SK-N-SH (cell line): ENCODE results near the gene HSPD1. TPM values are rescaled to one million over a fixed set of nuclear protein-coding genes. Genes with fewer than 3 reads are reported as not detected.

Experiments used
- CTCF ChIA-PET: fragments of 300-600, 350-600 bp; formaldehyde crosslinking; extraction: SDS; loops from one replicate; lab custom pipeline; 2021; lab: Yijun Ruan, JAX
- POLR2A ChIA-PET: fragments of 350-600 bp; sonication (Branson Sonifier 250); formaldehyde crosslinking; extraction: SDS; loops from one replicate; lab custom pipeline; 2020; ENCODE audit warnings: antibody characterized with exemption, inconsistent platforms; lab: Yijun Ruan, JAX
- DNase-seq: peaks from one replicate; pipeline ENCODE4 v3.0.0; 2012
- H2AFZ ChIP-seq: fragments of 200-600 bp; sonication (generic); 2 replicates; pipeline ENCODE4 v1.8.1; 2016; ENCODE audit warnings: antibody characterized with exemption, mild to moderate bottlenecking, low read depth
- H3F3A ChIP-seq: fragments of 200-600 bp; sonication (generic); replicated peaks from 2 replicates; pipeline ENCODE3; 2016; ENCODE audit warnings: antibody characterized with exemption, mild to moderate bottlenecking; ENCODE audit not compliant: insufficient read depth
- H3K27ac ChIP-seq, 2 experiments: fragments of 200-500 bp in 1 of 2; fragments of 200-600 bp in 1 of 2; sonication (Bioruptor generic) in 1 of 2; sonication (generic), shearing (Covaris generic) in 1 of 2; 2 replicates each; pipeline versions ENCODE4 v1.5.1 to v1.6.1; 2014 to 2016; ENCODE audit warnings: low read depth in 2 of 2, inconsistent platforms in 1 of 2, low read length in 1 of 2, mild to moderate bottlenecking in 1 of 2, mixed read lengths in 1 of 2
- H3K27me3 ChIP-seq: fragments of 200-600 bp; sonication (generic), shearing (Covaris generic); 2 replicates; pipeline ENCODE4 v1.6.1; 2016; ENCODE audit warnings: mixed run types; ENCODE audit not compliant: insufficient read depth
- H3K36me3 ChIP-seq, 2 experiments: fragments of 200-500 bp in 1 of 2; fragments of 200-600 bp in 1 of 2; sonication (Bioruptor generic) in 1 of 2; sonication (generic) in 1 of 2; replicated peaks in 1 of 2; 2 replicates each; pipeline versions ENCODE3 to v1.5.1; 2014 to 2016; ENCODE audit warnings: low read length in 1 of 2, mild to moderate bottlenecking in 1 of 2; ENCODE audit not compliant: insufficient read depth in 2 of 2, control insufficient read depth in 1 of 2
- H3K4me1 ChIP-seq, 2 experiments: fragments of 200-500 bp in 1 of 2; fragments of 200-600 bp in 1 of 2; sonication (Bioruptor generic) in 1 of 2; sonication (generic), shearing (Covaris generic) in 1 of 2; 2 replicates each; pipeline versions ENCODE4 v1.5.1 to v1.6.1; 2014 to 2016; ENCODE audit warnings: low read depth in 1 of 2, low read length in 1 of 2, mixed run types in 1 of 2; ENCODE audit not compliant: insufficient read depth in 2 of 2, control insufficient read depth in 1 of 2
- H3K4me2 ChIP-seq: fragments of 200-600 bp; sonication (generic), shearing (Covaris generic); 2 replicates; pipeline ENCODE4 v1.6.1; 2017; ENCODE audit warnings: mixed run types
- H3K4me3 ChIP-seq, 2 experiments: fragments of 200-500 bp in 1 of 2; fragments of 200-600 bp in 1 of 2; sonication (Bioruptor generic) in 1 of 2; sonication (generic), shearing (Covaris generic) in 1 of 2; 2 replicates each; pipeline versions ENCODE4 v1.5.1 to v1.8.1; 2014 to 2016; ENCODE audit warnings: low read depth in 2 of 2, inconsistent platforms in 1 of 2, low read length in 1 of 2, mild to moderate bottlenecking in 1 of 2, mixed read lengths in 1 of 2, moderate library complexity in 1 of 2
- H3K79me2 ChIP-seq: fragments of 200-600 bp; sonication (generic); 2 replicates; pipeline ENCODE4 v1.8.1; 2017; ENCODE audit warnings: mild to moderate bottlenecking; ENCODE audit not compliant: insufficient read depth
- H3K9ac ChIP-seq: fragments of 200-600 bp; sonication (generic); 2 replicates; pipeline ENCODE4 v1.6.1; 2017; ENCODE audit warnings: mixed run types
- H3K9me2 ChIP-seq: fragments of 200-600 bp; sonication (generic); 2 replicates; pipeline ENCODE4 v1.6.1; 2017; ENCODE audit warnings: mixed run types
- H3K9me3 ChIP-seq: fragments of 200-600 bp; sonication (generic); 2 replicates; pipeline ENCODE4 v1.6.1; 2017; ENCODE audit warnings: mixed run types, mild to moderate bottlenecking, moderate library complexity
- H4K20me1 ChIP-seq: fragments of 200-600 bp; sonication (generic); 2 replicates; pipeline ENCODE4 v1.6.1; 2017; ENCODE audit warnings: mild to moderate bottlenecking, mixed run types; ENCODE audit not compliant: insufficient read depth
- CHD2 ChIP-seq: fragments of 150-350 bp; IDR thresholded peaks from 2 replicates; pipeline ENCODE4 v1.6.1; 2018; ENCODE audit warnings: low read length; ENCODE audit not compliant: partially characterized antibody
- ELF1 ChIP-seq: IDR thresholded peaks from 2 replicates; pipeline ENCODE4 v1.4.0; 2012
- EP300 ChIP-seq, 2 experiments: IDR thresholded peaks; 2 replicates each; pipeline versions ENCODE4 v1.4.0 to v1.6.1; 2012; ENCODE audit warnings: borderline replicate concordance in 1 of 2, low read depth in 1 of 2, low read length in 1 of 2
- FOXJ3 ChIP-seq: sonication (generic); formaldehyde crosslinking; IDR thresholded peaks from 2 replicates; pipeline ENCODE4 v1.5.1; 2020; ENCODE audit warnings: mild to moderate bottlenecking, missing genetic modification reagents
- GABPA ChIP-seq: IDR thresholded peaks from 2 replicates; pipeline ENCODE4 v1.4.0; 2012; ENCODE audit warnings: low read depth, mild to moderate bottlenecking
- GATA2 ChIP-seq: sonication (generic); formaldehyde crosslinking; IDR thresholded peaks from 2 replicates; pipeline ENCODE4 v1.5.0; 2020; ENCODE audit warnings: mild to moderate bottlenecking, missing genetic modification reagents
- JUND ChIP-seq: IDR thresholded peaks from 2 replicates; pipeline ENCODE4 v1.4.0; 2012
- MAX ChIP-seq: IDR thresholded peaks from 2 replicates; pipeline ENCODE4 v1.4.0; 2012; ENCODE audit warnings: low read depth
- MXI1 ChIP-seq: IDR thresholded peaks from 2 replicates; pipeline ENCODE4 v1.6.1; 2012; ENCODE audit warnings: mild to moderate bottlenecking, low read depth, low read length, improper control_type of control experiment
- NFIC ChIP-seq: IDR thresholded peaks from 2 replicates; pipeline ENCODE4 v1.4.0; 2012; ENCODE audit warnings: borderline replicate concordance
- NRF1 ChIP-seq: IDR thresholded peaks from 2 replicates; pipeline ENCODE4 v1.6.1; 2012; ENCODE audit warnings: low read depth, mild to moderate bottlenecking, low read length
- PBX3 ChIP-seq: IDR thresholded peaks from 2 replicates; pipeline ENCODE4; 2012
- POLR2AphosphoS5 ChIP-seq: IDR thresholded peaks from 2 replicates; pipeline ENCODE4 v1.6.1; 2012; ENCODE audit warnings: low read depth, low read length
- RAD21 ChIP-seq: IDR thresholded peaks from 2 replicates; pipeline ENCODE4 v1.6.1; 2012; ENCODE audit warnings: mild to moderate bottlenecking, low read length
- RFX5 ChIP-seq: IDR thresholded peaks from 2 replicates; pipeline ENCODE4 v1.6.1; 2012; ENCODE audit warnings: mild to moderate bottlenecking, improper control_type of control experiment, low read length
- SIN3A ChIP-seq: IDR thresholded peaks from 2 replicates; pipeline ENCODE4 v1.6.1; 2012; ENCODE audit warnings: low read depth, mild to moderate bottlenecking, low read length, moderate library complexity, borderline replicate concordance
- SMC3 ChIP-seq: IDR thresholded peaks from 2 replicates; pipeline ENCODE4 v1.6.1; 2012; ENCODE audit warnings: low read depth, low read length, improper control_type of control experiment
- TAF1 ChIP-seq: IDR thresholded peaks from 2 replicates; pipeline ENCODE4 v1.6.1; 2012; ENCODE audit warnings: low read depth, mild to moderate bottlenecking, low read length, moderate library complexity, borderline replicate concordance
- TCF12 ChIP-seq: IDR thresholded peaks from 2 replicates; pipeline ENCODE4 v1.4.0; 2012
- TEAD4 ChIP-seq: IDR thresholded peaks from 2 replicates; pipeline ENCODE4 v1.4.0; 2012; ENCODE audit warnings: mild to moderate bottlenecking, borderline replicate concordance; ENCODE audit not compliant: insufficient read depth
- USF1 ChIP-seq: IDR thresholded peaks from 2 replicates; pipeline ENCODE4 v1.4.0; 2012; ENCODE audit warnings: low read depth, borderline replicate concordance
- USF2 ChIP-seq: fragments of 150-350 bp; IDR thresholded peaks from 2 replicates; pipeline ENCODE4 v1.6.1; 2017; ENCODE audit warnings: antibody characterized with exemption, low read length, low read depth, borderline replicate concordance
- YY1 ChIP-seq: IDR thresholded peaks from 2 replicates; pipeline ENCODE4 v1.4.0; 2012; ENCODE audit warnings: low read depth, mild to moderate bottlenecking
- ZBTB33 ChIP-seq: IDR thresholded peaks from 2 replicates; pipeline ENCODE4 v1.4.0; 2012; ENCODE audit warnings: low read depth, borderline replicate concordance
- WGBS: methylation state at CpG from one replicate; pipeline ENCODE4 v1.1.6; 2017; ENCODE audit warnings: low lambda C conversion rate; 5-methylcytosine and 5-hydroxymethylcytosine counted together
- polyA plus RNA-seq, 3 experiments: library from polyadenylated mRNA; depleted of rRNA; stranded (reverse); fragments of >200 nt; gene quantifications; 2 replicates each; pipeline ENCODE4 v1.2.3, GENCODE V29; 2012

The HSPD1 gene
- polyA plus RNA-seq, 1 of the 3 experiments (the other 2 are of a cell fraction), result 212 TPM

- TF ChIP-seq TEAD4 (no peak), NFIC (no peak), TAF1 (no peak), RAD21 (no peak)
- TF ChIP-seq, all 33 proteins: peak for 0
Observed at GRCh38 chr2:197516393-197516761, 16.7 kb upstream of the HSPD1 start (continued).

GRCh38 chr2:197515739-197516392, 16.2 kb upstream of the HSPD1 start, which contains the start of gene MOB4:
MOB4 (plus strand) TSS chr2:197516066; CDS start chr2:197516087, 21 bp downstream.
- WGBS, result under 1% methylated on average over 36 of the region's 66 CpGs
- H3K9me3 ChIP-seq, result no peaks in the 10 kb centered on the region
- ChIA-PET POLR2A (interaction anchor here (0.6 to 3.0 kb wide), 7 partner anchors 9 to 60 kb away, joined by 3 to 46 read pairs (median 3); partner anchors contain the start of genes HSPD1 and HSPE1), CTCF (interaction anchor here (1.1 to 2.2 kb wide), 4 partner anchors 10 to 16 kb away, joined by 3 to 11 read pairs (median 4); partner anchors contain the start of genes HSPD1 and HSPE1)
- peaks cover 0 to 8% of the 10 kb centered on the region in 2 experiments for H3K4me1 ChIP-seq
- peak; percentile 97 for DNase-seq
- peaks cover 31% of the 10 kb centered on the region for H4K20me1 ChIP-seq
- peak within 1 kb of the TSS; percentile 99 for H3K4me2 ChIP-seq
- peak within 1 kb of the TSS; percentile 79 to 97 for H3K27ac ChIP-seq
- peak within 1 kb of the TSS; percentile 91 for H3K9ac ChIP-seq
- H3K36me3 ChIP-seq, result peaks cover 0 to 18% of the 10 kb centered on the region in 2 experiments
- H3K4me3 ChIP-seq, result peak within 1 kb of the TSS; percentile 77 to 89
- peaks cover 50% of the 10 kb centered on the region for H3K79me2 ChIP-seq
- no peaks in the 10 kb centered on the region for H3K9me2 ChIP-seq
- peak within 1 kb of the TSS; percentile 98 for H2AFZ ChIP-seq
- peaks cover 3% of the 10 kb centered on the region for H3F3A ChIP-seq
- H3K27me3 ChIP-seq, result no peaks in the 10 kb centered on the region
- 0 out of 2 replicates have a peak, but pooled peaks have one; percentile 16 for TF ChIP-seq USF1
- peak; percentile 13; the same call in 1 of the 2 replicates for TF ChIP-seq FOXJ3 (CRISPR knock-in tag)
- TF ChIP-seq EP300 (IDR thresholded peaks at IDR 0.05; ENCODE audit: borderline replicate concordance in 1 of 2, low read depth in 1 of 2, low read length in 1 of 2), result peak; percentile 98 to 100
- TF ChIP-seq SIN3A, result peak; percentile 96
- no peak for TF ChIP-seq USF2
- peak; percentile 94 for TF ChIP-seq ZBTB33
- TF ChIP-seq RFX5, result no peak
- peak; percentile 91 for TF ChIP-seq MAX
- TF ChIP-seq TAF1, result peak; percentile 94
- peak; percentile 86 for TF ChIP-seq YY1
- TF ChIP-seq SMC3, result 0 out of 2 replicates have a peak, but pooled peaks have one; percentile 3
- no peak for TF ChIP-seq JUND
- TF ChIP-seq TEAD4, result no peak
- TF ChIP-seq NRF1, result peak; percentile 76
- no peak for TF ChIP-seq GATA2 (CRISPR knock-in tag)
- peak; percentile 76 for TF ChIP-seq CHD2
- TF ChIP-seq POLR2AphosphoS5, result peak; percentile 94
- TF ChIP-seq TCF12, result peak; percentile 64; the same call in 1 of the 2 replicates
- TF ChIP-seq ELF1, result peak; percentile 83
- peak; percentile 38 for TF ChIP-seq PBX3
- peak; percentile 94 for TF ChIP-seq MXI1
- TF ChIP-seq GABPA, result peak; percentile 67
- TF ChIP-seq, all 33 proteins: peak for 17
